HEK293 (cell line): ENCODE data around the gene AFG1L.
A peak's percentile ranks its signal among the peaks of the same experiment; 100 is the strongest.

Source experiments
- CTCF ChIA-PET: fragments of 350-600 bp; formaldehyde crosslinking; extraction: SDS; loops from one replicate; lab custom pipeline; 2021; ENCODE audit warnings: antibody characterized with exemption; lab: Yijun Ruan, JAX
- POLR2A ChIA-PET: fragments of 300-600 bp; formaldehyde crosslinking; extraction: SDS; loops from one replicate; lab custom pipeline; 2020; ENCODE audit warnings: antibody characterized with exemption, inconsistent platforms; lab: Yijun Ruan, JAX
- H3K27ac ChIP-seq: fragments of 200-500 bp; sonication (Bioruptor generic); 2 replicates; pipeline ENCODE4 v1.5.1; 2014; ENCODE audit warnings: low read depth, low read length, control low read depth, inconsistent platforms; ENCODE audit errors: extremely low read depth
- H3K36me3 ChIP-seq, 2 experiments: fragments of 200-500 bp in 1 of 2; sonication (Bioruptor generic) in 1 of 2; 1 replicate in 1 of 2; 2 replicates in 1 of 2; pipeline ENCODE4 v1.5.1; 2014 to 2017; ENCODE audit warnings: inconsistent platforms in 2 of 2, low read length in 2 of 2; ENCODE audit not compliant: control insufficient read depth in 2 of 2, insufficient read depth in 1 of 2
- H3K4me1 ChIP-seq: fragments of 200-500 bp; sonication (Bioruptor generic); 2 replicates; pipeline ENCODE4 v1.5.1; 2014; ENCODE audit warnings: mild to moderate bottlenecking, low read length, inconsistent platforms; ENCODE audit not compliant: control insufficient read depth, insufficient read depth
- H3K4me3 ChIP-seq: 2 replicates; pipeline ENCODE4 v1.5.1; 2011; ENCODE audit warnings: low read depth, mild to moderate bottlenecking, control low read depth, low read length, moderate library complexity
- H3K9me3 ChIP-seq: fragments of 200-500 bp; sonication (Bioruptor generic); 2 replicates; pipeline ENCODE4 v1.5.1; 2014; ENCODE audit warnings: low read depth, low read length, inconsistent platforms; ENCODE audit not compliant: control insufficient read depth, insufficient read depth
- ATF2 ChIP-seq: fragments of 450-650 bp; formaldehyde crosslinking; IDR thresholded peaks from 2 replicates; pipeline ENCODE4 v1.5.1; 2016; ENCODE audit warnings: missing biosample characterization, missing genetic modification characterization, low read depth
- BCL11A ChIP-seq: fragments of 450-650 bp; formaldehyde crosslinking; IDR thresholded peaks from 2 replicates; pipeline ENCODE4 v1.5.1; 2016; ENCODE audit warnings: low read depth, missing biosample characterization, missing genetic modification characterization
- GLIS1 ChIP-seq: fragments of 450-650 bp; formaldehyde crosslinking; IDR thresholded peaks from 2 replicates; pipeline ENCODE4 v1.5.1; 2016; ENCODE audit warnings: missing biosample characterization, missing genetic modification characterization
- KLF10 ChIP-seq: fragments of 450-650 bp; IDR thresholded peaks from 2 replicates; pipeline ENCODE4 v1.5.1; 2018; ENCODE audit warnings: missing biosample characterization, mild to moderate bottlenecking, missing genetic modification characterization
- REPIN1 ChIP-seq: fragments of 450-650 bp; formaldehyde crosslinking; IDR thresholded peaks from 2 replicates; pipeline ENCODE4 v1.5.1; 2017; ENCODE audit warnings: missing biosample characterization, missing genetic modification characterization, low read depth
- SCRT2 ChIP-seq: fragments of 450-650 bp; formaldehyde crosslinking; IDR thresholded peaks from 2 replicates; pipeline ENCODE4 v1.5.1; 2016; ENCODE audit warnings: missing biosample characterization, missing genetic modification characterization
- SETDB1 ChIP-seq: IDR thresholded peaks from one replicate; pipeline ENCODE4 v1.6.1; 2017; ENCODE audit warnings: mild to moderate bottlenecking, low read length, moderate library complexity, mixed read lengths; ENCODE audit not compliant: insufficient read length
- TCF7L2 ChIP-seq: IDR thresholded peaks from 2 replicates; pipeline ENCODE4 v1.6.1; 2011; ENCODE audit warnings: low read depth, mild to moderate bottlenecking, inconsistent platforms, low read length, moderate library complexity, borderline replicate concordance
- ZFHX2 ChIP-seq: fragments of 450-650 bp; formaldehyde crosslinking; conservative IDR thresholded peaks from 2 replicates; pipeline ENCODE4 v1.5.1; 2016; ENCODE audit warnings: missing biosample characterization, missing genetic modification characterization
- ZFP41 ChIP-seq: fragments of 450-650 bp; formaldehyde crosslinking; IDR thresholded peaks from 2 replicates; pipeline ENCODE4 v1.5.1; 2016; ENCODE audit warnings: missing biosample characterization, missing genetic modification characterization, borderline replicate concordance
- ZNF112 ChIP-seq: fragments of 450-650 bp; formaldehyde crosslinking; IDR thresholded peaks from 2 replicates; pipeline ENCODE4 v1.5.0; 2017; ENCODE audit warnings: missing biosample characterization, missing genetic modification characterization
- ZNF121 ChIP-seq: fragments of 450-650 bp; formaldehyde crosslinking; IDR thresholded peaks from 2 replicates; pipeline ENCODE4 v1.5.1; 2016; ENCODE audit warnings: missing biosample characterization, missing genetic modification characterization
- ZNF132 ChIP-seq: fragments of 450-650 bp; formaldehyde crosslinking; IDR thresholded peaks from 2 replicates; pipeline ENCODE4 v1.5.1; 2017; ENCODE audit warnings: missing biosample characterization, missing genetic modification characterization, borderline replicate concordance
- ZNF174 ChIP-seq: fragments of 450-650 bp; formaldehyde crosslinking; IDR thresholded peaks from 2 replicates; pipeline ENCODE4 v1.5.0; 2017; ENCODE audit warnings: missing biosample characterization, mild to moderate bottlenecking, missing genetic modification characterization
- ZNF19 ChIP-seq: fragments of 450-650 bp; formaldehyde crosslinking; IDR thresholded peaks from 2 replicates; pipeline ENCODE4; 2016; ENCODE audit warnings: missing biosample characterization, missing genetic modification characterization, low read depth
- ZNF221 ChIP-seq: fragments of 450-650 bp; formaldehyde crosslinking; IDR thresholded peaks from 2 replicates; pipeline ENCODE4 v1.5.1; 2017; ENCODE audit warnings: missing biosample characterization, missing genetic modification characterization, borderline replicate concordance
- ZNF548 ChIP-seq: fragments of 450-650 bp; formaldehyde crosslinking; IDR thresholded peaks from 2 replicates; pipeline ENCODE4 v1.5.1; 2016; ENCODE audit warnings: missing biosample characterization, missing genetic modification characterization
- ZNF792 ChIP-seq: fragments of 450-650 bp; formaldehyde crosslinking; IDR thresholded peaks from 2 replicates; pipeline ENCODE4 v1.5.1; 2016; ENCODE audit warnings: missing biosample characterization, missing genetic modification characterization
- ZNF843 ChIP-seq: fragments of 450-650 bp; formaldehyde crosslinking; IDR thresholded peaks from 2 replicates; pipeline ENCODE4 v1.5.1; 2016; ENCODE audit warnings: missing biosample characterization, missing genetic modification characterization
- ZSCAN4 ChIP-seq: fragments of 450-650 bp; formaldehyde crosslinking; IDR thresholded peaks from 2 replicates; pipeline ENCODE4 v1.5.1; 2017; ENCODE audit warnings: missing biosample characterization, missing genetic modification characterization
- ZXDB ChIP-seq: fragments of 450-650 bp; formaldehyde crosslinking; IDR thresholded peaks from 2 replicates; pipeline ENCODE4 v1.5.1; 2016; ENCODE audit warnings: missing biosample characterization, missing genetic modification characterization
- TF ChIP-seq, protein P1 (sequence below): fragments of 450-650 bp; formaldehyde crosslinking; IDR thresholded peaks from 2 replicates; pipeline ENCODE4 v1.5.1; 2016; ENCODE audit warnings: missing biosample characterization, missing genetic modification characterization

Gene AFG1L

GRCh38 chr6:108337721-108338120 lies 42.9 kb downstream of the AFG1L start:
- ChIA-PET CTCF (no interaction called here), POLR2A (no interaction called here)

DNA sequence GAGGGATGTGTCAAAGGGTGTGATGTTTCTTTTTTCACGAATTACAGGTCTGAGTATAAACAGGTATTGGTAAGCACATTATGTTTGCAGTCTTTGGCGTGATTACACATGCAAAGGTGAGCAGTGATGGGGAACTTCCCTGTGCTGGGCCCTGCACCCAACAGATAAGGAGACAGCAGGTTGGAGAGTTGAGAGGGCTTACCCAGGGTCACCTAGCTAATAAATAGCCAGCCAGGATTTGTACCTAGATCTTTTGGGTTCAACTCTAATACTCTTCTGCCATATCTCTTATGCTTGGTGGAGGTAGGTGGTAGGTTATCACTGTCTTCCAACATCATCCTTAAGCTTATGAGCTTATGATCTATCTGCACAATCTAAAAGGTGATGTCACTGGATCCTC lies 46.5 kb downstream of the AFG1L start:
- Histone ChIP-seq H3K36me3 (no peaks in the 10 kb centered on the region), H3K4me3 (no peak overlapping the region), H3K4me1 (no peaks in the 10 kb centered on the region), H3K27ac (no peak overlapping the region), H3K9me3 (no peaks in the 10 kb centered on the region)
- POLR2A ChIA-PET, result no interaction called here
- TF ChIP-seq ZNF221 (tag by site-specific recombination), result no peak
- no peak for TF ChIP-seq ZNF843 (tag by site-specific recombination)
- TF ChIP-seq ZNF174, result no peak
- TF ChIP-seq ATF2 (tag by site-specific recombination), result peak; percentile 30; the same call in 1 of the 2 replicates
- TF ChIP-seq ZFHX2 (tag by site-specific recombination), result no peak
- TF ChIP-seq, all 188 proteins: peak for 1
- CTCF ChIA-PET, result no interaction called here

More at GRCh38 chr6:108337721-108338120, 42.9 kb downstream of the AFG1L start:
- H3K4me1 ChIP-seq, result no peaks in the 10 kb centered on the region
- H3K9me3 ChIP-seq, result no peaks in the 10 kb centered on the region
- no peak for TF ChIP-seq TCF7L2
- no peak for TF ChIP-seq GLIS1
- TF ChIP-seq ZXDB (tag by site-specific recombination), result no peak
- TF ChIP-seq SETDB1, result no peak
- TF ChIP-seq BCL11A, result no peak
- TF ChIP-seq SCRT2, result no peak
- TF ChIP-seq ZNF112 (tag by site-specific recombination), result no peak
- TF ChIP-seq KLF10 (tag by site-specific recombination), result no peak
- TF ChIP-seq ZNF548 (tag by site-specific recombination), result no peak
- TF ChIP-seq ZNF132 (tag by site-specific recombination), result no peak
- H3K4me3 ChIP-seq, result no peak overlapping the region
- no peaks in the 10 kb centered on the region for H3K36me3 ChIP-seq
- H3K27ac ChIP-seq, result no peak overlapping the region

GRCh38 chr6:108343894-108344293 lies 49.0 kb downstream of the AFG1L start:
- no peak overlapping the region for H3K27ac ChIP-seq
- no peaks in the 10 kb centered on the region for H3K36me3 ChIP-seq
- H3K4me3 ChIP-seq, result no peak overlapping the region
- H3K9me3 ChIP-seq, result no peaks in the 10 kb centered on the region
- ChIA-PET CTCF (no interaction called here), POLR2A (no interaction called here)
- peak; percentile 81 for TF ChIP-seq ZNF121
- no peak for TF ChIP-seq ZNF19 (tag by site-specific recombination)
- no peaks in the 10 kb centered on the region for H3K4me1 ChIP-seq

DNA sequence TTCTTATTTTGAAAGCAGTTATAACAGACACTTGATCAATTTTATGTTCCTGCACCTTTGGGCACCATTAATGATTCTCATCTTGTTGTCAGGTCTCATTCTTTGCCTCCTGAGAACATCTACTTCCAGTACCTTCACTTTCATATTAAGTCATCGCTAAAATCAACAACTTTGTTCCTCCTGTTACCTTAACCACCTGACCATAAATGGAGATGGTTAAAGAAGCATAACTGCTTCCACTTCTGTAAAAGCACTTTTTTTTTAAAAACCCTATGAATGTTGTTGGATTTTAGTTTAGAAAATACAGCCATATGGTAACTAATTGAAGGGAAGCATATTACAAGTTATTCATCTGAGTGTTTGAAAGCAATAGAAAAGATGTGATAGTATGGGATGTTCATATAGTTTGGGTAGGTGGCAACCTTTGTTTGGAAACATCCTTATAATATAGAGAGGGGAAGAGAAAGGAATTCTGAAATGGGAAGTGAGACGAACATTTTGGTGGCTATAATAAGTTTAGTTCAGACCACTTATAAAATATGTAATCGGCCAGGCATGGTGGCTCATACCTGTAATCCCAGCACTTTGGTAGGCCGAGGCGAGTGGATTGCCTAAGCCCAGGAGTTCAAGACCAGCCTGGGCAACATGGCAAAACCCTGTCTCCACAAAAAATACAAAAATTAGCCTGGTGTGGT lies 53.9 kb downstream of the AFG1L start:
- Histone ChIP-seq H3K4me3 (no peak overlapping the region), H3K36me3 (no peaks in the 10 kb centered on the region), H3K9me3 (no peaks in the 10 kb centered on the region), H3K27ac (no peak overlapping the region)
- CTCF ChIA-PET, result no interaction called here
- TF ChIP-seq, protein P1, sequence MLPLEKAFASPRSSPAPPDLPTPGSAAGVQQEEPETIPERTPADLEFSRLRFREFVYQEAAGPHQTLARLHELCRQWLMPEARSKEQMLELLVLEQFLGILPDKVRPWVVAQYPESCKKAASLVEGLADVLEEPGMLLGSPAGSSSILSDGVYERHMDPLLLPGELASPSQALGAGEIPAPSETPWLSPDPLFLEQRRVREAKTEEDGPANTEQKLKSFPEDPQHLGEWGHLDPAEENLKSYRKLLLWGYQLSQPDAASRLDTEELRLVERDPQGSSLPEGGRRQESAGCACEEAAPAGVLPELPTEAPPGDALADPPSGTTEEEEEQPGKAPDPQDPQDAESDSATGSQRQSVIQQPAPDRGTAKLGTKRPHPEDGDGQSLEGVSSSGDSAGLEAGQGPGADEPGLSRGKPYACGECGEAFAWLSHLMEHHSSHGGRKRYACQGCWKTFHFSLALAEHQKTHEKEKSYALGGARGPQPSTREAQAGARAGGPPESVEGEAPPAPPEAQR (tag by site-specific recombination), result no peak
- TF ChIP-seq ZFP41 (tag by site-specific recombination) (no peak), REPIN1 (tag by site-specific recombination) (no peak), ZSCAN4 (no peak), ZNF792 (tag by site-specific recombination) (no peak)
- TF ChIP-seq, all 188 proteins: peak for 0
- POLR2A ChIA-PET, result no interaction called here
- H3K4me1 ChIP-seq, result no peaks in the 10 kb centered on the region
